IPS-15b (cell line): ENCODE measurements around the gene ELP6.

Source experiments
- H3K27me3 ChIP-seq: one replicate; pipeline ENCODE4 v1.6.1; 2013; ENCODE audit warnings: low read length; ENCODE audit not compliant: control insufficient read depth, insufficient read depth
- H3K36me3 ChIP-seq: one replicate; pipeline ENCODE4 v1.6.1; 2013; ENCODE audit warnings: low read length; ENCODE audit not compliant: control insufficient read depth, insufficient read depth
- H3K4me1 ChIP-seq: one replicate; pipeline ENCODE4 v1.6.1; 2013; ENCODE audit warnings: mild to moderate bottlenecking, low read length; ENCODE audit not compliant: control insufficient read depth, insufficient read depth
- H3K4me3 ChIP-seq: one replicate; pipeline ENCODE4 v1.5.1; 2013; ENCODE audit warnings: low read depth, low read length
- H3K9ac ChIP-seq: one replicate; pipeline ENCODE4 v1.6.1; 2013; ENCODE audit warnings: low read depth, mild to moderate bottlenecking, low read length
- H3K9me3 ChIP-seq: one replicate; pipeline ENCODE4 v1.6.1; 2013; ENCODE audit warnings: mild to moderate bottlenecking, low read length; ENCODE audit not compliant: control insufficient read depth, insufficient read depth

ELP6 gene

DNA sequence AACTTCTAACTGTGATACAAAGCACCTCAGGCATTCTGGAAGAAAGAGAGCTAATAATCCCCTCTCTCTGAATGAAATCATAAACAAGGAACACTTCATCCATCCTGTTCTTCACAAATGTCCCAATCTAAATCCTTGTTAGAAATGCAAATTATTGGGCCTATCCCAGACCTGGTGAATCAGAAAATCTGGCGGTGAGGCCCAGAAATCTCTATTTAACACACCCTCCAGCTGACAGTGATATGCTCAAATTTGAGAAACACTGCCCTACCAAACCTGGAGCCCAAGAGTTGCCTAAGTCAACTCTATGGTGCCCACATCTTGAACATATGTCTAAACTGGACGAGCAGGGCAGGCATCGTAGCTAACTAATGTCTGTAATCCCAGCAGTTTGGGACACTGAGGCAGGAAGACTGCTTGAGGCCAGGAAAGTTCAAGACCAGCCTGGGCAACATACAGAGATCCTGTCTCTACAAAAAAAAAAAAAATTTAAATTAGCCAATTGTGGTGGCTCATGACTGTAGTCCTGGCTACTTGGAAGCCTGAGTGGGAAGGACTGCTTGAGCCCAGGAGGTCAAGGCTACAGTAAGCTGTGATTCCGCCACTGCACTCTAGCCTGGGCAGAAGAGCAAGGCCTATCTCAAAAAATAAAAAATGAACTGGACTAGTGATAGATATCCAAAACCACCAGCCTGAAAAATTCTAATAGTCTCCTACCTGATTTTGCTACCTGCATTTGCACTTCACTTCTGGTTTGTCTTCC, 60.9 kb downstream of the ELP6 start:
- Histone ChIP-seq H3K9me3 (no peaks in the 10 kb centered on the region), H3K4me1 (peaks cover 2% of the 10 kb centered on the region), H3K27me3 (no peaks in the 10 kb centered on the region), H3K36me3 (no peaks in the 10 kb centered on the region), H3K4me3 (no peak overlapping the region), H3K9ac (no peak overlapping the region)
